ENCODE results near the gene BMERB1. TPM values are rescaled to one million over a fixed set of nuclear protein-coding genes. Genes with fewer than 3 reads are reported as not detected.

The BMERB1 gene
- total RNA-seq, 4 donors from 2014 or later: 75.6 to 103 (median 92.9) TPM

- 92% methylated on average over 11 of the region's 11 CpGs for WGBS
- intact Hi-C loops (cut with DNase I): no loop called here
- Histone ChIP-seq H3K9me3 (no peaks in the 10 kb centered on the region), H3K4me3 (no peak overlapping the region), H3K4me1 (peaks cover 0 to 19% (median 18%) of the 10 kb centered on the region in 4 donors), H3K36me3 (peaks cover 0 to 18% (median 0%) of the 10 kb centered on the region in 4 donors), H3K27me3 (no peaks in the 10 kb centered on the region), H3K27ac (replicated peaks in 1 of 4) (no peak overlapping the region)
- DNase-seq (ENCODE audit: extremely low spot score): no peak
- TF ChIP-seq EP300 (IDR thresholded peaks at IDR 0.05) (no peak), CTCF (IDR thresholded peaks at IDR 0.05) (no peak), POLR2A (IDR thresholded peaks at IDR 0.05; ENCODE audit: low read depth) (no peak), POLR2AphosphoS5 (IDR thresholded peaks at IDR 0.05) (no peak)
Measured at GRCh38 chr16:15513156-15513555, 78.8 kb downstream of the BMERB1 start.

GRCh38 chr16:15515992-15516391, 81.6 kb downstream of the BMERB1 start:
- H3K27ac ChIP-seq (replicated peaks in 1 of 4): peak overlapping the region in 1 of 4 donors; percentile 8
- H3K36me3 ChIP-seq: peaks cover 0 to 18% (median 0%) of the 10 kb centered on the region in 4 donors
- H3K27me3 ChIP-seq: no peaks in the 10 kb centered on the region
- no peak for DNase-seq (ENCODE audit: extremely low spot score)
- intact Hi-C loops (cut with DNase I): no loop called here
- WGBS: 97% methylated on average over 4 of the region's 4 CpGs
- no peak for TF ChIP-seq POLR2AphosphoS5 (IDR thresholded peaks at IDR 0.05)
- no peak for TF ChIP-seq POLR2A (IDR thresholded peaks at IDR 0.05; ENCODE audit: low read depth)
- no peak for TF ChIP-seq EP300 (IDR thresholded peaks at IDR 0.05)
- TF ChIP-seq CTCF (IDR thresholded peaks at IDR 0.05): no peak
- no peak overlapping the region for H3K4me3 ChIP-seq
- no peaks in the 10 kb centered on the region for H3K9me3 ChIP-seq
- H3K4me1 ChIP-seq: peaks cover 0 to 37% (median 34%) of the 10 kb centered on the region in 4 donors

- Histone ChIP-seq H3K27ac (replicated peaks in 1 of 4) (peak overlapping the region in 2 of 4 donors; percentile 81 to 84), H3K27me3 (no peaks in the 10 kb centered on the region), H3K36me3 (peaks cover 0 to 18% (median 0%) of the 10 kb centered on the region in 4 donors), H3K9me3 (no peaks in the 10 kb centered on the region), H3K4me1 (peaks cover 4 to 43% (median 40%) of the 10 kb centered on the region in 4 donors), H3K4me3 (no peak overlapping the region)
- TF ChIP-seq POLR2AphosphoS5 (IDR thresholded peaks at IDR 0.05) (no peak), POLR2A (IDR thresholded peaks at IDR 0.05; ENCODE audit: low read depth) (no peak), CTCF (IDR thresholded peaks at IDR 0.05) (no peak), EP300 (IDR thresholded peaks at IDR 0.05) (no peak)
- DNase-seq (ENCODE audit: extremely low spot score): no peak
- 88% methylated on average over 5 of the region's 5 CpGs for WGBS
- intact Hi-C loops (cut with DNase I): no loop called here
Measured at GRCh38 chr16:15516609-15517008, 82.2 kb downstream of the BMERB1 start.

GRCh38 chr16:15517743-15518377, 83.5 kb downstream of the BMERB1 start:
- H3K9me3 ChIP-seq: no peaks in the 10 kb centered on the region
- no peaks in the 10 kb centered on the region for H3K27me3 ChIP-seq
- WGBS: 90% methylated on average over 3 of the region's 3 CpGs
- peaks cover 13 to 55% (median 52%) of the 10 kb centered on the region in 4 donors for H3K4me1 ChIP-seq
- intact Hi-C loops (cut with DNase I): no loop called here
- TF ChIP-seq POLR2AphosphoS5 (IDR thresholded peaks at IDR 0.05) (no peak), POLR2A (IDR thresholded peaks at IDR 0.05; ENCODE audit: low read depth) (no peak), CTCF (IDR thresholded peaks at IDR 0.05) (no peak), EP300 (IDR thresholded peaks at IDR 0.05) (no peak)
- peak overlapping the region; percentile 72 to 84 (median 78) for H3K27ac ChIP-seq (replicated peaks in 1 of 4)
- DNase-seq (ENCODE audit: extremely low spot score): no peak
- H3K4me3 ChIP-seq: no peak overlapping the region
- H3K36me3 ChIP-seq: peaks cover 0 to 18% (median 0%) of the 10 kb centered on the region in 4 donors
